ENCODE data around the gene CNFN.
"Not testable (repeated sequence)": the region's sequence is repeated elsewhere in the genome, so short reads cannot be mapped to it uniquely, and the experiment has no call there.

DNA sequence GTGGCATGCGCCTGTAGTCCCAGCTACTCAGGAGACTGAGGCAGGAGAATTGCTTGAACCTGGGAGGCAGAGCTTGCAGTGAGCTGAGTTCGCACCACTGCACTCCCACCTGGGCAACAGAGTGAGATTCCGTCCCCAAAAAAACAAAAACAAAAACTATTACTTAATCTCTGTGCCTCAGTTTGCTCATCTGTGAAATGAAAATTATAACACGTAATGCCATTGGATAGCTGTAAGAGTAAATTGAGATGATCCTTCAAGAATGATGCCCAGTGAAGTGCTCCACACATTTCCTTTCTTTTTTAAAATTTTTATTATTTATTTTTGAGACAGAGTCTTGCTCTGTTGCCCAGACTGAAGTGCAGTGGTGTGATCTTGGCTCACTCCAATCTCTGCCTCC, 50.2 kb downstream of the CNFN start:
- TF ChIP-seq EZH2phosphoT487 (IDR thresholded peaks at IDR 0.05; ENCODE audit: low read depth), result not testable (repeated sequence)
- TF ChIP-seq, protein P1, sequence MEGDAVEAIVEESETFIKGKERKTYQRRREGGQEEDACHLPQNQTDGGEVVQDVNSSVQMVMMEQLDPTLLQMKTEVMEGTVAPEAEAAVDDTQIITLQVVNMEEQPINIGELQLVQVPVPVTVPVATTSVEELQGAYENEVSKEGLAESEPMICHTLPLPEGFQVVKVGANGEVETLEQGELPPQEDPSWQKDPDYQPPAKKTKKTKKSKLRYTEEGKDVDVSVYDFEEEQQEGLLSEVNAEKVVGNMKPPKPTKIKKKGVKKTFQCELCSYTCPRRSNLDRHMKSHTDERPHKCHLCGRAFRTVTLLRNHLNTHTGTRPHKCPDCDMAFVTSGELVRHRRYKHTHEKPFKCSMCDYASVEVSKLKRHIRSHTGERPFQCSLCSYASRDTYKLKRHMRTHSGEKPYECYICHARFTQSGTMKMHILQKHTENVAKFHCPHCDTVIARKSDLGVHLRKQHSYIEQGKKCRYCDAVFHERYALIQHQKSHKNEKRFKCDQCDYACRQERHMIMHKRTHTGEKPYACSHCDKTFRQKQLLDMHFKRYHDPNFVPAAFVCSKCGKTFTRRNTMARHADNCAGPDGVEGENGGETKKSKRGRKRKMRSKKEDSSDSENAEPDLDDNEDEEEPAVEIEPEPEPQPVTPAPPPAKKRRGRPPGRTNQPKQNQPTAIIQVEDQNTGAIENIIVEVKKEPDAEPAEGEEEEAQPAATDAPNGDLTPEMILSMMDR (IDR thresholded peaks at IDR 0.05; ENCODE audit: low read depth, low read length), result not testable (repeated sequence)

Measured in OCI-LY3 (cell line).